K562 (cell line): Measurements from ENCODE around the gene STK32C.

Experiments
- HOMEZ ChIP-seq: fragments of 250-450 bp; sonication (Bioruptor Pico); IDR thresholded peaks from 2 replicates; pipeline ENCODE4 v1.4.0; 2020; ENCODE audit warnings: mild to moderate bottlenecking, moderate library complexity
- POLR2AphosphoS5 ChIP-seq: IDR thresholded peaks from 2 replicates; pipeline ENCODE4 v1.6.1; 2011; ENCODE audit warnings: mild to moderate bottlenecking, low read depth, low read length, moderate library complexity; ENCODE audit not compliant: control insufficient read depth, insufficient read depth
- ZBTB34 ChIP-seq: fragments of 250-450 bp; sonication (Bioruptor Pico); IDR thresholded peaks from 2 replicates; pipeline ENCODE4 v1.8.0; 2021; ENCODE audit warnings: mild to moderate bottlenecking, moderate library complexity
- ZBTB9 ChIP-seq: fragments of 450-650 bp; formaldehyde crosslinking; IDR thresholded peaks from 2 replicates; pipeline ENCODE4 v1.4.0; 2020; ENCODE audit warnings: mild to moderate bottlenecking, moderate library complexity
- TF ChIP-seq, protein P1 (sequence below), 3 experiments: IDR thresholded peaks in 2 of 3; conservative IDR thresholded peaks in 1 of 3; 2 replicates each; pipeline ENCODE4 v1.5.1; 2011 to 2012; ENCODE audit warnings: low read length in 3 of 3, mild to moderate bottlenecking in 3 of 3, control low read depth in 2 of 3, improper control_type of control experiment in 1 of 3, inconsistent platforms in 1 of 3, low read depth in 1 of 3, mixed read lengths in 1 of 3, moderate library complexity in 1 of 3; ENCODE audit not compliant: insufficient read depth in 2 of 3
- TF ChIP-seq, protein P2 (sequence below): fragments of 450-650 bp; conservative IDR thresholded peaks from 2 replicates; pipeline ENCODE4 v1.6.1; 2016; ENCODE audit warnings: missing genetic modification characterization, low read depth, mild to moderate bottlenecking, missing compliant biosample characterization, moderate library complexity
- TF ChIP-seq, protein P3 (sequence below): conservative IDR thresholded peaks from 2 replicates; pipeline ENCODE4 v1.6.1; 2011; ENCODE audit warnings: low read depth, mild to moderate bottlenecking, low read length; ENCODE audit not compliant: control insufficient read depth

DNA sequence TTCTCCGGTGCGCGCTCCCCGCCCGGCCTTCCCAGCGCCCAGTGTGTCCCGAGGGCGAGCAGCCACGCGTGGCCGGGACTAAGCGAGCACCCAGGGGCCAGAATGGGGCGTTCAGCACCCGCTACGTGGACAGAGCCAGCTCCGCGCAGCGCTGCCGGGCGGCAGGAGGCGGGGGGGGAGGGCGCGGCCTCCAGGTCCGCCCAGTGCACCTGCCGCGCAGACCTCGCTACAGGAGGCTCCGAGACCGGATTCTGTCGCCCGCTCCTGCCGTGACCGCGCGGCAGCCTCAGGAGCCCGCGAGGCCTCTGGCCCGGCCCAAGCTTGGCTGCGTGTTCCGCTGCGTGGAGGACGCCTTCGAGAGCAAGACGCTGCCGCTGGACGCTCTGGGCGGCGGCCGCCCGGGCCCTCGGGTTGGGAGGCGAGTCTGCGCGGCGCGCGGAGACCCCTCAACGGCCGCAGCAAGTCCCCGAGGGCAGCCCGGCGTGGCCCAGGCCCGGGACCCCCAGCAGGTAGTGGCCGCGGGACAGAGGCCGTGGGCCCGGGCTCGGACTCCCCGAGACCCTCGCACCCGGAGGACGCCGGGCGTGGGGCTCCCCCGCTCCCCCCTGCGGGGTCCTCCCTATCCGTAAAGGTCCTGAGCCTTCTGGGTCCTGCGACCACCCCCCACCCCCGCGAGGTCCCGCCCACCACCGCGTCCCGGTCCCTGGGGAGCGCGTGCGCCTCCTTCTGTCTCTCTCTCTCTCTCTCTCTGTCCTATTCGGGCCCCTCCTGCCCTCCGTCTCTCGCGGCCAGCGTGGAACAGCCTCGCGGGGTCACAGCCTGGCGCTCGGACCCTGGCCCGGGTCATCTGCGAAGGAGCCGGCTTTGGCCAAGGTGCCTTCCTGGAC lies 121.9 kb downstream of the STK32C start:
- TF ChIP-seq, protein P1, sequence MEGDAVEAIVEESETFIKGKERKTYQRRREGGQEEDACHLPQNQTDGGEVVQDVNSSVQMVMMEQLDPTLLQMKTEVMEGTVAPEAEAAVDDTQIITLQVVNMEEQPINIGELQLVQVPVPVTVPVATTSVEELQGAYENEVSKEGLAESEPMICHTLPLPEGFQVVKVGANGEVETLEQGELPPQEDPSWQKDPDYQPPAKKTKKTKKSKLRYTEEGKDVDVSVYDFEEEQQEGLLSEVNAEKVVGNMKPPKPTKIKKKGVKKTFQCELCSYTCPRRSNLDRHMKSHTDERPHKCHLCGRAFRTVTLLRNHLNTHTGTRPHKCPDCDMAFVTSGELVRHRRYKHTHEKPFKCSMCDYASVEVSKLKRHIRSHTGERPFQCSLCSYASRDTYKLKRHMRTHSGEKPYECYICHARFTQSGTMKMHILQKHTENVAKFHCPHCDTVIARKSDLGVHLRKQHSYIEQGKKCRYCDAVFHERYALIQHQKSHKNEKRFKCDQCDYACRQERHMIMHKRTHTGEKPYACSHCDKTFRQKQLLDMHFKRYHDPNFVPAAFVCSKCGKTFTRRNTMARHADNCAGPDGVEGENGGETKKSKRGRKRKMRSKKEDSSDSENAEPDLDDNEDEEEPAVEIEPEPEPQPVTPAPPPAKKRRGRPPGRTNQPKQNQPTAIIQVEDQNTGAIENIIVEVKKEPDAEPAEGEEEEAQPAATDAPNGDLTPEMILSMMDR (IDR thresholded peaks at IDR 0.05 in 2 of 3, conservative IDR thresholded peaks at IDR 0.05 in 1 of 3; ENCODE audit: insufficient read depth in 2 of 3, low read depth in 1 of 3, low read length in 3 of 3) = no peak
- TF ChIP-seq HOMEZ (CRISPR knock-in tag) (no peak), ZBTB9 (no peak), ZBTB34 (CRISPR knock-in tag) (no peak), POLR2AphosphoS5 (no peak)
- TF ChIP-seq, protein P2, sequence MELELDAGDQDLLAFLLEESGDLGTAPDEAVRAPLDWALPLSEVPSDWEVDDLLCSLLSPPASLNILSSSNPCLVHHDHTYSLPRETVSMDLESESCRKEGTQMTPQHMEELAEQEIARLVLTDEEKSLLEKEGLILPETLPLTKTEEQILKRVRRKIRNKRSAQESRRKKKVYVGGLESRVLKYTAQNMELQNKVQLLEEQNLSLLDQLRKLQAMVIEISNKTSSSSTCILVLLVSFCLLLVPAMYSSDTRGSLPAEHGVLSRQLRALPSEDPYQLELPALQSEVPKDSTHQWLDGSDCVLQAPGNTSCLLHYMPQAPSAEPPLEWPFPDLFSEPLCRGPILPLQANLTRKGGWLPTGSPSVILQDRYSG (tag) = no peak
- TF ChIP-seq, protein P3, sequence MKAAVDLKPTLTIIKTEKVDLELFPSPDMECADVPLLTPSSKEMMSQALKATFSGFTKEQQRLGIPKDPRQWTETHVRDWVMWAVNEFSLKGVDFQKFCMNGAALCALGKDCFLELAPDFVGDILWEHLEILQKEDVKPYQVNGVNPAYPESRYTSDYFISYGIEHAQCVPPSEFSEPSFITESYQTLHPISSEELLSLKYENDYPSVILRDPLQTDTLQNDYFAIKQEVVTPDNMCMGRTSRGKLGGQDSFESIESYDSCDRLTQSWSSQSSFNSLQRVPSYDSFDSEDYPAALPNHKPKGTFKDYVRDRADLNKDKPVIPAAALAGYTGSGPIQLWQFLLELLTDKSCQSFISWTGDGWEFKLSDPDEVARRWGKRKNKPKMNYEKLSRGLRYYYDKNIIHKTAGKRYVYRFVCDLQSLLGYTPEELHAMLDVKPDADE = no peak
